HG02938 (cell line): ENCODE results near the gene TMPRSS15.

ENCODE experiments used
- ATAC-seq: cut with Tn5 transposase; IDR thresholded peaks from one replicate; pipeline ENCODE4 v1.9.1; 2021; ENCODE audit warnings: mild to moderate bottlenecking, moderate library complexity; ENCODE audit not compliant: unreplicated experiment

TMPRSS15 gene

DNA sequence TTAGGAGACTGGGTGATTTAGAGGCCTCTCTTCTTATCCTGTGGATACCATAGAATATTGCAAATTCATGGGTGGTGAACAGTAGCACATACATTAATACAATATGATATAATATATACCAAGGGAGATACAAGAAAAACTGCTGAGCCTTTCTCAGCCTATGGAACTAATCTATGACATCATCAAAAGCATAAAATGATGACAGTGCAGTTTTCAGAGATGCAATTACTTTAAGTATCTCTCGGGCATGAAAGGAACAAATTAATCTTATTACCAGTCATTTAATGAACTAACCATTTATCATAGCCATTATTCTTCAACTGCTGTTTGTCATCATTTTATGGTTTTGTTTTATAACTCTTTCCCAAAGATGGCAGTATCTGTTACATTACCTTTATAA is 155.4 kb downstream of the TMPRSS15 start:
- no peak for ATAC-seq

DNA sequence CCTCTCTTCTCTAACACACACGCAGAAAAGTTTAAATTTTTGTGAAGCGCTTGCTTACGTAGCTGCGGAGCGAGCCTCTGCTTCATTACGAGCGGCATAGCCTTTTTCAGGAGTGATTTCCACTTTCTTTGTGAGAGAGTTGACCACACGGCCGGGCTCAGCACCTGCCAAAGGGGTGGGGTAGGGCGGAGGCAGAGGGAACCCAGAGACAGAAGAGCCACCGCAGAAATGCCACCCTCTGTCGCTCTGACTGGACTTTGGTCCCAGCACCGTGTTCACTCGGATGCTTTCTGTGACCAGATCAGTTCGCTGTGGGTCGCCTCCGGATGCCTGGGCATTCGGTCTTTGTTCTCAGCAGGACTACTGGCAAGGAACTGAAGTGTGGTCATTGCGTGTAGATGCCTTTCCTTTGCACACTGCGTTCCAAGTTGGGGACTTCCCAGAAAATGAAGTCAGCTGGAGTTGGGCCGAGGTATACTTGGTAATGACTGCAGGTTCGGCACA is 158.1 kb downstream of the TMPRSS15 start:
- ATAC-seq, result no peak

DNA sequence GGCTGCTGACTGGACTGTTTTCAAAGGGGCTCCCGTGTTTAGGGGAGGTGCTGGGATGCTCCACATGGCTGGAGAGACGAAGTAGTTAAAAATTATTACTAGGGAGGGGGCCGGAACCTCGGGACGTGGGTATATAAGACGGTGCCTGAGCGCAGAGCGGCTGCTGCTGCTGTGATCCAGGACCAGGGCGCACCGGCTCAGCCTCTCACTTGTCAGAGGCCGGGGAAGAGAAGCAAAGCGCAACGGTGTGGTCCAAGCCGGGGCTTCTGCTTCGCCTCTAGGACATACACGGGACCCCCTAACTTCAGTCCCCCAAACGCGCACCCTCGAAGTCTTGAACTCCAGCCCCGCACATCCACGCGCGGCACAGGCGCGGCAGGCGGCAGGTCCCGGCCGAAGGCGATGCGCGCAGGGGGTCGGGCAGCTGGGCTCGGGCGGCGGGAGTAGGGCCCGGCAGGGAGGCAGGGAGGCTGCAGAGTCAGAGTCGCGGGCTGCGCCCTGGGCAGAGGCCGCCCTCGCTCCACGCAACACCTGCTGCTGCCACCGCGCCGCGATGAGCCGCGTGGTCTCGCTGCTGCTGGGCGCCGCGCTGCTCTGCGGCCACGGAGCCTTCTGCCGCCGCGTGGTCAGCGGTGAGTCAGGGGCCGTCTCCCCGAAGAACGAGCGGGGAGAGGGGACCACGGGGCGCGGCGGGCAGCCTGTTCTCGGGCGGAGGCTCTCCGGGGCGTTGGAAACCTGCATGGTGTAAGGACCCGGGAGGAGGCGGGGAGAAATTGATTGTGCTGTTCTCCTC is 158.7 kb downstream of the TMPRSS15 start, which contains the start of gene CHODL:
Gene CHODL (plus strand): TSS at position 163 of the 793 bp plus-strand sequence. CDS start 391 bp downstream, at position 554.
- no peak for ATAC-seq

DNA sequence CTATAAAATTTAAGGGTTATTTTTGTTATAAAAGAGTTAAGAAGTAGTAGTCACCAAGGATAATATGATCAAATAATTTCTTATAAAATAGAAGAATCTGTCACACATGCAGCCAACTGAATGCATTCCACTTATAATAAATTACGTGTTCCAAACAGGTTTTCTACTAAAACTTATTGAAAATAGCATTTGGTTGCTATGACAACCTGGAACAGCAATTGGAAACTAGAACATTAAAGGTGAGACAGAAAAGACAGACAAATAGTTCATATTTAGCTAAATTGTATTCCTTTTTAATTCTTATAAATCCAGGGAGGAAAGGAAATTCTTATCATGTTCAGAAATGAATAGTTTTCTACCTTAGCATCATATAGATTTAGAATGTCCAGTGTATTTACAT is 168.0 kb downstream of the TMPRSS15 start:
- no peak for ATAC-seq

DNA sequence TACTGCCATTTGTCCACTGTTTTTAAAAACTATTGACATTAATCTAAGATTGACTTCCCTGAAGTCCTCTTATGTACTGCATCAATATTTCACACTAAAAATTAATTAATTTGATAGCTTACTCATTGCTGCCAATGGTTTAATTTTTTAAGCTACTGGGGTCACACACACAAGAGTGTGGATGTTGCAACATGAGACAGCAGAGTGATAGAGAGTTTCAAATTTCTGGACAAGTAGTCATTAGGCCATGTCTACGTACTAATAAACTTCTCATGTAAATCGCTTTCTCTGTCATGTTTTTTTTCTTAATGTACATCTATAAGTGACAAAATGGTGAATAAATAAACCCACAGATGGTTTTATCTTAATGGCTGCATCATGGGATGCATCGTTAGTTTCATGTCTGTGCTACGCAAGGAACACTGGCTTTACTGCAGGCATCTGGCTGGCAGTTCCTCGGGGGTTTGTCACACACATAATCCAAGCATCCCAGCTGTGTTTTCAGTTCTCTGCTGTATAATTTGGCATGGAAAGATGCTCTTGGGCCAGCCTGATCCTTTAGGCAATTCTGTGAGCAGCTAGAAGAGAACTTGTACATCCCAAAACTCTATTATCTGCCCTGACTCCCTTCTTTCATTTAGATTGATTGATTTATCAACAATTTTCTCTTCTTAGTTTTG is 175.4 kb downstream of the TMPRSS15 start:
- no peak for ATAC-seq

DNA sequence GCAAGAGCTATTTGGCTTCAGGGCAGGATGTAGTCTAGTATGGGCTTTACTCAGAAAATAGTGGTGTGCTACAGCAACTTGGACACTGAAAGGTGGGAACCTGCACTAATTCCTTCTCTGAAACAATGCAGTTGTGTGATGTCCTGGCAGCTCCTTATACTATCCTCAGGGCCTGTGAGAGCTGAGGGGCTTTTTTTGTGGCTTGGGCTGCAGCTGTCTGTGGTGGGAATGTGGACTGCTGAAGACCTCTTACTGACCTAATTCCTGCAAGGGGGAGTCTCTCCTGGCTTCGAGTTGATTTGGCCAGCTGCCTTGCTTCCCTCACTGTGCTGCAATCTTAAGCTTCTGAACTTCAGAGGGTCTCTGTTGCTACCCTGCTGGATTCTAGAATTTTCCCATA is 181.2 kb downstream of the TMPRSS15 start:
- no peak for ATAC-seq

DNA sequence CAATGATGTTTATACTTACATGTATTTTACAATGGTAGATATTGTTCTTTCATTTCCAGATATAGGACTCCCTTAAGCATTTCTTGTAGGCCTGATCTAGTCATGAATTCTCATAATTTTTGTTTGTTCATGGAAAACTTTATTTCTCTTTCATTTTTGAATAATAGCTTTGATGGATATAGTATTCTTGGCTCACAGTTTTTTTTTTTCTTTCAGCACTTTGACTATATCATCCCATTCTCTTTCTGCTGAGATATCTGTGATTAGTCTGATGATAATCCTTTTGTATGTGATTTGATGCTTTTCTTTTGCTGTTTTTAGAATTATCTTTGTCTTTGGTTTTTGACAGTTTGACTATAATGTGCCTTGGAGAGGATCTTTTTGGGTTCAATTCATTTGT is 183.1 kb downstream of the TMPRSS15 start:
- no peak for ATAC-seq
